PC-3 (cell line): ENCODE measurements around the gene TTC7B. TPM values are rescaled to one million over a fixed set of nuclear protein-coding genes. Genes with fewer than 3 reads are reported as not detected.

Experiments used
- ATAC-seq: fragments of 200-7000 bp; cut with Tn5 transposase; 2 replicates; pipeline ENCODE4 v1.9.1; 2020; ENCODE audit warnings: mild to moderate bottlenecking, moderate library complexity
- BruUV-seq: library from RNA; stranded (reverse); fragments of 400-500 nt; replicated peaks from 2 replicates; lab custom pipeline; 2021; lab: Mats Ljungman, UMichigan
- CTCF ChIA-PET: fragments of 300-600 bp; sonication (Branson Sonifier 250); formaldehyde crosslinking; loops from one replicate; lab custom pipeline; 2022; ENCODE audit warnings: antibody characterized with exemption; lab: Charles Lee
- POLR2A ChIA-PET: fragments of 300-600 bp; sonication (Branson Sonifier 250); formaldehyde crosslinking; loops from one replicate; lab custom pipeline; 2022; ENCODE audit warnings: antibody characterized with exemption; ENCODE audit not compliant: unreplicated experiment; lab: Charles Lee
- DNase-seq: peaks from one replicate; pipeline ENCODE4 v3.0.0-alpha.2; 2015
- H2AFZ ChIP-seq: fragments of 300-600 bp; sonication (generic); 2 replicates; pipeline ENCODE4 v1.6.0; 2016; ENCODE audit warnings: antibody characterized with exemption, low read length
- H3F3A ChIP-seq: fragments of 300-600 bp; sonication (generic); one replicate; pipeline ENCODE4 v1.6.0; 2017; ENCODE audit warnings: antibody characterized with exemption, low read length, control low read depth, mild to moderate bottlenecking; ENCODE audit not compliant: unreplicated experiment
- H3K27ac ChIP-seq: fragments of 300-600 bp; sonication (generic); 2 replicates; pipeline ENCODE4 v1.5.1; 2016; ENCODE audit warnings: mild to moderate bottlenecking, low read length
- H3K27me3 ChIP-seq: fragments of 300-600 bp; sonication (generic); 2 replicates; pipeline ENCODE4 v1.6.1; 2016; ENCODE audit warnings: low read length, mixed read lengths
- H3K36me3 ChIP-seq: fragments of 300-600 bp; sonication (generic); 2 replicates; pipeline ENCODE4 v1.6.1; 2016; ENCODE audit warnings: low read depth, mixed run types, low read length, mixed read lengths
- H3K4me1 ChIP-seq: fragments of 300-600 bp; sonication (generic); 2 replicates; pipeline ENCODE4 v1.5.1; 2016; ENCODE audit warnings: low read length; ENCODE audit not compliant: insufficient read depth
- H3K4me2 ChIP-seq: fragments of 300-600 bp; sonication (generic); 2 replicates; pipeline ENCODE4 v1.6.0; 2016; ENCODE audit warnings: low read length
- H3K4me3 ChIP-seq: fragments of 300-600 bp; sonication (generic); 2 replicates; pipeline ENCODE4 v1.5.1; 2016; ENCODE audit warnings: mild to moderate bottlenecking, low read length, mixed read lengths
- H3K79me2 ChIP-seq: fragments of 300-600 bp; sonication (generic); 2 replicates; pipeline ENCODE4 v1.6.1; 2017; ENCODE audit warnings: low read length, mixed read lengths
- H3K9ac ChIP-seq: fragments of 300-600 bp; sonication (generic); 2 replicates; pipeline ENCODE4 v1.6.0; 2016; ENCODE audit warnings: mild to moderate bottlenecking, low read length
- H3K9me2 ChIP-seq: fragments of 300-600 bp; sonication (generic); replicated peaks from 2 replicates; pipeline ENCODE4 v1.6.1; 2016; ENCODE audit warnings: mixed run types, low read length, mixed read lengths
- H3K9me3 ChIP-seq: fragments of 300-600 bp; sonication (generic); 2 replicates; pipeline ENCODE4 v1.6.1; 2016; ENCODE audit warnings: low read length, mixed read lengths
- H4K20me1 ChIP-seq: fragments of 300-600 bp; sonication (generic); 2 replicates; pipeline ENCODE4 v1.6.1; 2016; ENCODE audit warnings: low read length, mixed read lengths
- CTCF ChIP-seq: fragments of 300-600 bp; sonication (generic); conservative IDR thresholded peaks from 2 replicates; pipeline ENCODE4 v1.5.1; 2017; ENCODE audit warnings: antibody characterized with exemption, low read depth, mild to moderate bottlenecking, low read length
- EZH2 ChIP-seq: fragments of 300-600 bp; sonication (generic); IDR thresholded peaks from one replicate; pipeline ENCODE4 v1.6.1; 2017; ENCODE audit warnings: antibody characterized with exemption, mild to moderate bottlenecking, low read length; ENCODE audit not compliant: unreplicated experiment
- EZH2phosphoT487 ChIP-seq: fragments of 300-600 bp; sonication (generic); IDR thresholded peaks from 2 replicates; pipeline ENCODE4 v1.6.1; 2018; ENCODE audit warnings: mild to moderate bottlenecking, antibody characterized with exemption, low read length, borderline replicate concordance
- intact Hi-C: fragments of 100-400 bp; cut with micrococcal nuclease; formaldehyde crosslinking; loops from 2 replicates; pipeline ENCODE4 v1.9.0; 2023
- total RNA-seq: library from RNA; depleted of rRNA; stranded (reverse); fragments of >200 nt; gene quantifications from 2 replicates; pipeline ENCODE4 v1.2.3, GENCODE V29; 2014

TTC7B gene
- total RNA-seq, 1 experiment from 2014 or later, result 45.6 TPM

- no peak overlapping the region for H2AFZ ChIP-seq
- H3K36me3 ChIP-seq, result no peaks in the 10 kb centered on the region
- no peak overlapping the region for H3K4me3 ChIP-seq
- peaks cover 5% of the 10 kb centered on the region; the same call in 1 of the 2 replicates for H3K9me3 ChIP-seq
- DNase-seq (peak; percentile 66), ATAC-seq (peak; percentile 53)
- H3K79me2 ChIP-seq, result no peaks in the 10 kb centered on the region
- H3K27me3 ChIP-seq, result no peaks in the 10 kb centered on the region
- ChIA-PET CTCF (interaction anchor here (0.6 to 0.8 kb wide), 2 partner anchors 54 to 82 kb away, joined by 3 to 4 read pairs; no protein-coding TSS in a partner anchor), POLR2A (no interaction called here)
- TF ChIP-seq CTCF (no peak), EZH2phosphoT487 (no peak), EZH2 (no peak)
- no peak overlapping the region for H3K27ac ChIP-seq
- no peak overlapping the region for H3K4me2 ChIP-seq
- no peaks in the 10 kb centered on the region for H3K4me1 ChIP-seq
- no TSS peak for BruUV-seq
- no peaks in the 10 kb centered on the region for H3K9me2 ChIP-seq
- H3K9ac ChIP-seq, result no peak overlapping the region
- no peaks in the 10 kb centered on the region for H3F3A ChIP-seq
- intact Hi-C loops, result loop anchor here (10.0 kb wide), 1 partner anchor 436 kb away; no protein-coding TSS in a partner anchor
- H4K20me1 ChIP-seq, result no peaks in the 10 kb centered on the region
These were observed 4.7 kb upstream of the TTC7B start for GRCh38 chr14:90820958-90821357.

GRCh38 chr14:90819734-90820393, 3.6 kb upstream of the TTC7B start:
- no peak overlapping the region for H3K27ac ChIP-seq
- BruUV-seq, result no TSS peak
- H3K9me3 ChIP-seq, result peaks cover 5% of the 10 kb centered on the region; the same call in 1 of the 2 replicates
- H3K79me2 ChIP-seq, result peaks cover 9% of the 10 kb centered on the region
- no peak for ATAC-seq
- no peak overlapping the region for H3K4me3 ChIP-seq
- no peaks in the 10 kb centered on the region for H3K27me3 ChIP-seq
- no peaks in the 10 kb centered on the region for H3F3A ChIP-seq
- POLR2A ChIA-PET, result interaction anchor here (0.6 kb wide), 1 partner anchor 22 kb away, joined by 3 read pairs; no protein-coding TSS in a partner anchor
- CTCF ChIA-PET, result interaction anchor here (0.6 kb wide), 1 partner anchor 29 kb away, joined by 4 read pairs; no protein-coding TSS in a partner anchor
- H4K20me1 ChIP-seq, result no peaks in the 10 kb centered on the region
- peak; percentile 23 for DNase-seq
- intact Hi-C loops, result loop anchor here (10.0 kb wide), 1 partner anchor 435 kb away; no protein-coding TSS in a partner anchor
- no peak for TF ChIP-seq EZH2phosphoT487
- H3K36me3 ChIP-seq, result no peaks in the 10 kb centered on the region
- H3K4me1 ChIP-seq, result peaks cover 8% of the 10 kb centered on the region
- no peak overlapping the region for H3K9ac ChIP-seq
- H2AFZ ChIP-seq, result no peak overlapping the region
- no peaks in the 10 kb centered on the region for H3K9me2 ChIP-seq
- H3K4me2 ChIP-seq, result no peak overlapping the region

- Histone ChIP-seq H4K20me1 (no peaks in the 10 kb centered on the region), H3K9me3 (no peaks in the 10 kb centered on the region), H3K27me3 (no peaks in the 10 kb centered on the region), H3K4me1 (peaks cover 8% of the 10 kb centered on the region), H3K79me2 (peaks cover 21% of the 10 kb centered on the region), H3K9me2 (no peaks in the 10 kb centered on the region), H3K36me3 (no peaks in the 10 kb centered on the region), H3F3A (no peaks in the 10 kb centered on the region), H3K4me3 (no peak overlapping the region), H2AFZ (no peak overlapping the region), H3K27ac (no peak overlapping the region), H3K9ac (no peak overlapping the region), H3K4me2 (no peak overlapping the region)
- DNase-seq, result no peak
- no TSS peak for BruUV-seq
- CTCF ChIA-PET, result interaction anchor here (0.7 kb wide), 1 partner anchor 437 kb away, joined by 8 read pairs; no protein-coding TSS in a partner anchor
- ATAC-seq, result no peak
- intact Hi-C loops, result no loop called here
- TF ChIP-seq CTCF, result no peak
- no peak for TF ChIP-seq EZH2phosphoT487
- no peak for TF ChIP-seq EZH2
- POLR2A ChIA-PET, result no interaction called here
These were observed 2.5 kb upstream of the TTC7B start for GRCh38 chr14:90818715-90819114.
